Large intestine (tissue), 3 donors: Measurements from ENCODE around the gene GBE1. TPM values are rescaled to one million over a fixed set of nuclear protein-coding genes. Genes with fewer than 3 reads are reported as not detected.

Experiments
- DNase-seq, 2 donors: peaks; one replicate each; pipeline versions ENCODE4 v3.0.0 to v3.0.0-alpha.2; 2013
- H3K27ac ChIP-seq: one replicate; pipeline ENCODE4 v1.5.1; 2013; ENCODE audit warnings: low read length
- H3K27me3 ChIP-seq: 2 replicates; pipeline ENCODE4 v1.6.1; 2013; ENCODE audit warnings: low read length; ENCODE audit not compliant: control insufficient read depth, insufficient read depth
- H3K36me3 ChIP-seq: 2 replicates; pipeline ENCODE4 v1.6.1; 2013; ENCODE audit warnings: low read length; ENCODE audit not compliant: control insufficient read depth, insufficient read depth
- H3K4me1 ChIP-seq: one replicate; pipeline ENCODE4 v1.6.1; 2013; ENCODE audit warnings: low read length; ENCODE audit not compliant: control insufficient read depth, insufficient read depth
- H3K4me3 ChIP-seq: one replicate; pipeline ENCODE4 v1.5.1; 2013; ENCODE audit warnings: low read length
- H3K9me3 ChIP-seq: one replicate; pipeline ENCODE4 v1.6.1; 2013; ENCODE audit warnings: mild to moderate bottlenecking, low read depth, low read length, moderate library complexity; ENCODE audit not compliant: control insufficient read depth
- WGBS: methylation state at CpG from one replicate; pipeline ENCODE4 v1.1.5; 2013; ENCODE audit warnings: low lambda C conversion rate; ENCODE audit not compliant: insufficient coverage; 5-methylcytosine and 5-hydroxymethylcytosine counted together
- polyA plus RNA-seq: library from polyadenylated mRNA; unstranded; fragments of 120-200 nt; gene quantifications from one replicate; pipeline ENCODE4 v1.2.1, GENCODE V29; 2013

The GBE1 gene
- polyA plus RNA-seq, 1 donor = 10.1 TPM

GRCh38 chr3:81734742-81735141 is 26.7 kb downstream of the GBE1 start:
- Histone ChIP-seq H3K36me3 (no peaks in the 10 kb centered on the region), H3K27me3 (no peaks in the 10 kb centered on the region), H3K9me3 (no peaks in the 10 kb centered on the region), H3K4me1 (no peaks in the 10 kb centered on the region), H3K4me3 (no peak overlapping the region), H3K27ac (no peak overlapping the region)
- WGBS = no CpG with 5 or more reads among the region's 1 CpG
- no peak for DNase-seq

- no peak overlapping the region for H3K27ac ChIP-seq
- no peaks in the 10 kb centered on the region for H3K4me1 ChIP-seq
- H3K27me3 ChIP-seq = no peaks in the 10 kb centered on the region
- no peak for DNase-seq
- 92% methylated on average over 2 of the region's 4 CpGs for WGBS
- H3K4me3 ChIP-seq = no peak overlapping the region
- no peaks in the 10 kb centered on the region for H3K9me3 ChIP-seq
- no peaks in the 10 kb centered on the region for H3K36me3 ChIP-seq
Measured at GRCh38 chr3:81732642-81733041, 28.8 kb downstream of the GBE1 start.

- H3K27me3 ChIP-seq = no peaks in the 10 kb centered on the region
- no peak for DNase-seq
- no peak overlapping the region for H3K4me3 ChIP-seq
- no peak overlapping the region for H3K27ac ChIP-seq
- no CpG with 5 or more reads among the region's 2 CpGs for WGBS
- no peaks in the 10 kb centered on the region for H3K4me1 ChIP-seq
- no peaks in the 10 kb centered on the region for H3K36me3 ChIP-seq
- H3K9me3 ChIP-seq = no peaks in the 10 kb centered on the region
Measured at GRCh38 chr3:81728766-81729544, 32.5 kb downstream of the GBE1 start.

- H3K9me3 ChIP-seq = no peaks in the 10 kb centered on the region
- H3K36me3 ChIP-seq = no peaks in the 10 kb centered on the region
- DNase-seq = no peak
- no CpG with 5 or more reads among the region's 6 CpGs for WGBS
- H3K27ac ChIP-seq = no peak overlapping the region
- H3K27me3 ChIP-seq = no peaks in the 10 kb centered on the region
- H3K4me1 ChIP-seq = no peaks in the 10 kb centered on the region
- no peak overlapping the region for H3K4me3 ChIP-seq
Measured at GRCh38 chr3:81726735-81727134, 34.7 kb downstream of the GBE1 start.

GRCh38 chr3:81726132-81726531 is 35.3 kb downstream of the GBE1 start:
- Histone ChIP-seq H3K4me1 (no peaks in the 10 kb centered on the region), H3K9me3 (no peaks in the 10 kb centered on the region), H3K27ac (no peak overlapping the region), H3K36me3 (no peaks in the 10 kb centered on the region), H3K4me3 (no peak overlapping the region), H3K27me3 (no peaks in the 10 kb centered on the region)
- no peak for DNase-seq
- WGBS = 100% methylated on average over 1 of the region's 2 CpGs

- Histone ChIP-seq H3K27me3 (no peaks in the 10 kb centered on the region), H3K4me3 (no peak overlapping the region), H3K4me1 (no peaks in the 10 kb centered on the region), H3K9me3 (no peaks in the 10 kb centered on the region), H3K27ac (no peak overlapping the region), H3K36me3 (no peaks in the 10 kb centered on the region)
- WGBS = 70% methylated on average over 3 of the region's 4 CpGs
- no peak for DNase-seq
Measured at GRCh38 chr3:81723732-81724313, 37.6 kb downstream of the GBE1 start.

- Histone ChIP-seq H3K4me1 (peaks cover 5% of the 10 kb centered on the region), H3K27me3 (no peaks in the 10 kb centered on the region), H3K36me3 (no peaks in the 10 kb centered on the region), H3K4me3 (no peak overlapping the region), H3K27ac (no peak overlapping the region), H3K9me3 (no peaks in the 10 kb centered on the region)
- DNase-seq = no peak
- WGBS = no CpG with 5 or more reads among the region's 1 CpG
Measured at GRCh38 chr3:81718311-81718710, 43.1 kb downstream of the GBE1 start.

- WGBS = no CpG with 5 or more reads among the region's 3 CpGs
- peak; percentile 69 to 86 for DNase-seq
- peak overlapping the region; percentile 61 for H3K27ac ChIP-seq
- H3K9me3 ChIP-seq = no peaks in the 10 kb centered on the region
- no peak overlapping the region for H3K4me3 ChIP-seq
- H3K4me1 ChIP-seq = peaks cover 5% of the 10 kb centered on the region
- no peaks in the 10 kb centered on the region for H3K27me3 ChIP-seq
- no peaks in the 10 kb centered on the region for H3K36me3 ChIP-seq
Measured at GRCh38 chr3:81716870-81717509, 44.5 kb downstream of the GBE1 start.

GRCh38 chr3:81713031-81713430 is 48.4 kb downstream of the GBE1 start:
- Histone ChIP-seq H3K36me3 (no peaks in the 10 kb centered on the region), H3K27me3 (no peaks in the 10 kb centered on the region), H3K4me3 (no peak overlapping the region), H3K27ac (no peak overlapping the region), H3K4me1 (peaks cover 5% of the 10 kb centered on the region), H3K9me3 (no peaks in the 10 kb centered on the region)
- no peak for DNase-seq
- 92% methylated on average over 4 of the region's 4 CpGs for WGBS

GRCh38 chr3:81709606-81710005 is 51.8 kb downstream of the GBE1 start:
- no peaks in the 10 kb centered on the region for H3K36me3 ChIP-seq
- 100% methylated on average over 1 of the region's 2 CpGs for WGBS
- no peaks in the 10 kb centered on the region for H3K9me3 ChIP-seq
- no peaks in the 10 kb centered on the region for H3K27me3 ChIP-seq
- no peak overlapping the region for H3K4me3 ChIP-seq
- DNase-seq = no peak
- no peaks in the 10 kb centered on the region for H3K4me1 ChIP-seq
- no peak overlapping the region for H3K27ac ChIP-seq
